HG03159 (cell line): ENCODE results near the gene CYLD.
A peak's percentile ranks its signal among the peaks of the same experiment; 100 is the strongest.

Source experiments
- ATAC-seq: cut with Tn5 transposase; IDR thresholded peaks from one replicate; pipeline ENCODE4 v1.9.1; 2021; ENCODE audit warnings: mild to moderate bottlenecking, moderate library complexity; ENCODE audit not compliant: unreplicated experiment

The CYLD gene

DNA sequence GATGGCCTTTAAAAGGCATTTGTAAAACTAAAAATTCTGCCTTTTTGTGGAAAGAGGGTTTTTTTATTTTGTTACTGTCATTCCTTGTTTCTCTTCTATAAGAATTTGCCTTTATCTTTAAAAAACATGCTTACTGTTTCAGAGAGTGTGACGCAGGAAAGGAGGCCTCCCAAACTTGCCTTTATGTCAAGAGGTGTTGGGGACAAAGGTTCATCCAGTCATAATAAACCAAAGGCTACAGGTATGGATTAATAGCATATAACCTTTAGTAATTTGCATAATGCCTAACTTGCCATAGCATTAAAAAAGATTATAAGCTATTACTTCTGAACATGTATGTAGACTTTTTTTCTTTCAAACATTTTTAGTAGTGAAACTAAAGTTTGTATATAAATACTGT lies 34.2 kb downstream of the CYLD start:
- ATAC-seq: no peak

DNA sequence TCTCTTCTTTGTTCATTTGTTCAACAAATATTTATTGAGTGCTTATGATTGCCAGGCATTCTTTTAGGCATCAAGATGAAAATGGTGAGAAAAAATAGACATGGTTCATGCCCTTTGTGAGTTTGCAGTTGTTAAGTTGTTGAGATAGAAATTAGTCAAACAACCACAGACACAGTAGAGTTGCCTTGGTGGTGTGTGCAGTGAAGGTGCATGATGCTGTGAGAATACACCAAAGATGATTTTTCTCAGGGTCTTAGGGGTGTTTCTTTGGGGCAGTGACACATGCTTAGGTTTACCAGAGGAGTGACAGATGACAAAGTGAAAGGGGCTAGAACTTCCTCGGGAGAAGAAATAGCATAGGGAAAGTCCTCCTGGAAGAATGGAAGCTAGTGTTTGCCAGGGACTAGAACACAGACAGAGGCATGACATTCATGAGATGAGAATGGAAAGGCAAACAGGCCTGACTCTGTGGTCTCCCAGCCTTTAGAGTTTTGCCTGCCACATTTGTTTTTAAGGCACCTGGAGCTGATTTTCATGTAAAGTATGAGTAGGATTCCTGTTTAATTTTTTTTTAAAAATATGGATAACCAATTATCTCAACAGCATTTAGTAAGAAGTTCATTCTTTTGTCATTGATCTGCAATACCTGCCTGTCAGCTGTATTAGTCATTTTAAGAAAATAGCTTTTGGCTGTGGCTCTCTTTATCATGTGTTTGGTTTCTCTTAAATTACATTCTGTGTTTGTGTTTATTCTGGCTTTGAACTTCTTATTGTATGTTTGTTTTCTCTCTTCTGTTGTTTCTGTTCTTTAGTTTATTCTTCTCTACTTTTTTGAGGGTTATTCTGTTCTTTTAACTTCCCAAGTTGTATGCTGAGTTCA lies 36.6 kb downstream of the CYLD start:
- ATAC-seq: no peak

DNA sequence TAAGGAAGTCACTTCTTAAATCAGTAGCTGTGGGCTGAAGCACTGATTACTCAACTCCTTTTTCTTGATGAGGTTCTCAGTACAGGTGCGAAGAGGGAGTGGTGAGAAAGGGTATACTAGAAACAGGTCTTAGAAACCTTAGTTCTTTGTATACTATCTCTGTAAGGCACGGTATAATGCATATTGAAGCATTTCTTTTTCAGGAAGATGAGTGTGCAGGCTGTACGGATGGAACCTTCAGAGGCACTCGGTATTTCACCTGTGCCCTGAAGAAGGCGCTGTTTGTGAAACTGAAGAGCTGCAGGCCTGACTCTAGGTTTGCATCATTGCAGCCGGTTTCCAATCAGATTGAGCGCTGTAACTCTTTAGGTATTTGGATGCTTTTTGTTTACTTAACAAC lies 39.2 kb downstream of the CYLD start:
- ATAC-seq: no peak

DNA sequence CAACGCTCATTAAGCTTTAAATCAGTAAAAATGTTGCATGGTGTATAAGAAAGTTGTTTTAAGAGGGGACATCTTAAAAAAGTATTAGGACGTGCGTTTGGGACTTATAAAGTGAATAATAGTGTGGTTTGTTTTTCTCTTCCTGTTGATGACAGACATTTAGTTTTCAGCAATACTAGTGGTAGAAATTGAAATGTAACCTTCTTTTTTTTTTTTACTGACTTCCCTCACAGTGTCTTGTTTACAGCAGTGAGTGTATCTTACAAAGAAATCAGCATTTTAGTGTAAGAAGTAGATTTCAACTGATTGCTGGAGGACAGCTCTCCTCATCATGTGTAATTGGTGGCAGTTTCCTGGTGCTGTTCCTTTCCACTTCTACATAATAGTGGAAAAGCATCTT lies 39.6 kb downstream of the CYLD start:
- no peak for ATAC-seq

DNA sequence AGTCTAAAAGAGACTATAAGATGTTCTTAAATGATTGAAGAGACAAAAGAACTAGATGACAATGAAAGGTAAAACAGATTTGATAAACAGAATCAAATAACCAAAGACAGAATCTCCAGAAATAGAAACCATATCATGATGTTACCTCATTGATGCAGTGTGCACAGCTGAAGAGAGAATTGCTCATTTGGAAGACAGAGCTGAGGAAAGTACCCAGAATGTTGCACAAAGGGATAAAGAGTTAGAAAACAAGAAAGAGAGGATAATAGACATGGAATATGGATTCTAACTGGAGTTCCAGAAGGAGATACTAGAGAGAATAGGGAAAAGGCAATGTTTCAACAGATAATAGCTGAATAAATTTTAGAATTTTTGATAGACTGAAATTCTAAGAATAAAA lies 47.9 kb downstream of the CYLD start:
- no peak for ATAC-seq

DNA sequence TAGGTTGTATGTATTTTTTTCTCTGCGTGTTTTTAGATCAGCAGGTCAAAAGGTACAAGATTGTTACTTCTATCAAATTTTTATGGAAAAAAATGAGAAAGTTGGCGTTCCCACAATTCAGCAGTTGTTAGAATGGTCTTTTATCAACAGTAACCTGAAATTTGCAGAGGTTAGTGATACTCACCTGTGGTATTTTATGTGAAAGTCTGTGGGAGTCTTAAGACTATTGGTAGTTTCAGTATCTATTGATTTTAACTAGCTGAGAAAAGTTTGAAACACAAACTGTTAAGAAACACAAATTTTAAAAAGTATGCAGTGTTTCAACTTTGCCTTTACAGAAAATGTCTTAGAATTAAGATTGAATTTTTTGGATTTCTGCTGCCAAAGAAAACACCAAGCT lies 49.6 kb downstream of the CYLD start:
- no peak for ATAC-seq

DNA sequence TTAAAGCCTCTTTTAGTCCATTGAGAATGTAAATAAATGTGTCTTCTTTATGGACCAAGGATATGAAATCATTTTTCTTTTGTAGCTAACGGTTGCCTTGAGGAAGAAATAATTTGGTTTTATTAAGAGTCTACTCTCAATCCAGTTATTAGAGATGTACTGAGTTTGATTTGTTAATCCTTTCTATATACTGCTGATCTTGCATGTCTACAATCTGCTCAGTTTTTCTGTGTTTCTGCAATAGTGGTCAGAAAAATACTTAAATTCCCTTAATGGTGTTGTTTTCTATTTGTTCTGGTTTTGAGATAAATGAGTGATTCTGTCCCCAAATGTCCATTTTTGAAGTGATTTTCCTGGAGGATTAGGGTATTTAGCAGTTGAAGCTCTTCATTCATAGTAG lies 54.9 kb downstream of the CYLD start:
- ATAC-seq: no peak

DNA sequence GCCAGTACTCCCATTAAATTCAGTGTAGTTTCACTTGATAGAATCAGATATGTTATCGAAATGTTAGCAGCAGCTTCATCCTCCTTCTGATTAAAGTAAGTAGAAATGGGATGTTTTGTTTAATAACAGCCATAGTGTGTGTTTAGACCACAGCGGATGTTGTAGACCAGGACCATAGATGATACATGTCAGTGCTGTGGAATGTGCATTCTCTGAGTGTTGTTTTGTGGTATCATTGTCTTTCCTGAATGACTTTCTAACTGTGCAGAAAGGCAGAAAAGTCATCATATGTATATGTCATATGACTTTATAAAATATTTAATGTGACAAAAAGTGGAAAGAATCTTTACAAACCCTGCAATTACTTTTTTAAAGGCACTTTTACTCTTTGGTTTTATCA lies 55.6 kb downstream of the CYLD start:
- no peak for ATAC-seq

DNA sequence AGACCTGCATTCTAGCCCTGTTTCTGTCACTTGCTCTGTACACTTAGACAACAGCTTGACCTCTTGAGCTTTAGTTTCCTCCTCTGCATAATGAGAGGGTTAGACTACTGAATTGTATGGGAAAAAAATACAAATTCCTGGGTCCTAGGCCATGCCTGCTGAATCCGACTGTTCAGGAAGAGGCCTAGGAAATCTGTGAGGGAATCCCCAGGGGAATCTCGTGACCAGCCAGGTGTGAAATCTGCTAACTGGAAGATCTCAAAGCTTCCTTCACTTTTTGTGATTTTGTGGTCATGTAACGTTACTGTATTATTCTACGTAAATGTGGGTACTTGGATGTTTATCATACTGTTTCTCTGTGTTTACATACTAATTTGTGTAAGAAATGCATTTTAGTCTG lies 58.2 kb downstream of the CYLD start:
- ATAC-seq: no peak

DNA sequence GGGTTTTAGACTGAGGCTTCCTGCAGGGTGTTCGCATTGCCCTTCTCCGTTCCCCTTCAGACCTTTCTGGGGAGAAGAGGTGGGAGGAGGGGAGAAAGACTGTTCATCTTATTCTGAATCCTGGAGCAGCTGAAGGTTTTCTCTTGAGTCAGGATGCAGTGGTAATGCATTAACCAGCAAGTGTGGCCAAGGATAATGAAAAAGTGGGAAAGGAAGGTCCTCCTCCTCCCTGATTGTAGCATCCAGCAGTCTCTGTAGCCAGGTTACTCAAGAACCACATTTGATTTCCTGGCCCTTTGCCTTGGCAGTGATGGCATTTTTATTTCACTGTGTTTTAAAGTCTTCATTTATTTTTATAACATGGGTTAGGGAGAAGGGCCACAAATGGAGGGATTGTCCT lies 59.1 kb downstream of the CYLD start:
- no peak for ATAC-seq

DNA sequence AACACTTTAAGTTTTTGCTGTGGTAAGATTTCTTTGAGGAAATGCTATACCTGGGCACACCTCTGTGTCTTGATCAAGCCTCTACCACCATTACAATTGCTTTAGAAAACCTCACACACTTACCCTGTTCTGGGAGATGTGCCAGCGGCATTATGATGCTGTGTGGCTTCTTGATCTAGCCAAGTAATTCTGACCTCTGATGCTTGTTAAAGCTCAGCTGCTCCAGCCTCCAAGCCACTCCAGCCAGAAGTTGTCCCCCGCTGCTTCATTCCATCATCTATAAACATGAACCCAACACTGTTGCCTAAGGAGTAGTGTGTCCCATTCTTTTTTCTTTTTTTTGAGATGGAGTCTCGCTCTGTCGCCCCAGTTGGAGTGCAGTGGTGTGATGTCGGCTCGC lies 60.1 kb downstream of the CYLD start:
- no peak for ATAC-seq

DNA sequence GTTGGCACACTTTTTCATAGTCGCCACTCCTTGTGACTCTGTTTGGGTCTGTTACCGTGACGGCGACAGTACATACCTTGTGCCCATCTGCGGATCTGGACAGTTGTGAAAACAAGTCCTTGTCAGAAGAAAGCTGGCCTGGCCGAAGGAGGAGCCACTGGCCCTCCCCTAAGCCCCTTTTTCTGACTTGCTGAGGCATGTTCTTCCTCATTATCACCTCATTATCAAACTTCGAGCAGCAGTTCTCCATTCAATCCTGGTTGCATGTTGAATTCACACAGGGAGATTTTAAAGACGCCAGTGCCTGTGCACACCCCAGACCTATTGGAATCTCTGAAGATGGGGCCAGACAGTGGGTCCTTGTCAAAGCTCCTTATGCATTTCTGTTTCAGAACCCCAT lies 61.1 kb downstream of the CYLD start:
- ATAC-seq: no peak

DNA sequence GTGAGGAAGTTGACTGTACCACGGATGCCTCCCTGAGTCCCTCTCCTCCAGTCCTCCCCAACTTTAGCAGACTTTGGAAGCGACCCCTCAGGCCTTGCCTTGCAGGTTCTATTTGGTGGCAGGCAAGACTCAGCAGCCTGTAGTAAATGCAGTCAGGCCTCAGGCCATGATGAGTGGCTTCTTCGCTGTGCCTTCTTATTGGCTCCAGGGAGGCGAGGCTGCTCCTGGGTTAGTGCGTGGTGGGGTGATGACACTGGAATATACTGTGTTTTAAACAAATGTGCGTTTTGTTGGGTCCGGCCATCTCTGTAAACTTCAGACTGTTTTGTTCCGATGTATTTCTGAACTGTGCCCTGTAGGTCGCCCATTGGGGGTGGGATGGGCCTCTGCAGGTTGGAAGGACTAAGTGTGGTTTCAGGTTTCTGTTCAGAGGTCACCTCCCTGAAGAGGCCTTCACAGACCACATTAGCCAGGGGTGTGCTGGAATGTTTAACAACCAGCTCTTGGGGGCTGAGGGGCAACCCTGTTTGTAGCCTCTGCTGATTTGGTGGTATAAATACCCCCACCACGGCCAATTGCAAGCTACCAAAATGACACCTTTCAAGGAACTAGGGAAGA lies 62.5 kb downstream of the CYLD start:
- no peak for ATAC-seq

DNA sequence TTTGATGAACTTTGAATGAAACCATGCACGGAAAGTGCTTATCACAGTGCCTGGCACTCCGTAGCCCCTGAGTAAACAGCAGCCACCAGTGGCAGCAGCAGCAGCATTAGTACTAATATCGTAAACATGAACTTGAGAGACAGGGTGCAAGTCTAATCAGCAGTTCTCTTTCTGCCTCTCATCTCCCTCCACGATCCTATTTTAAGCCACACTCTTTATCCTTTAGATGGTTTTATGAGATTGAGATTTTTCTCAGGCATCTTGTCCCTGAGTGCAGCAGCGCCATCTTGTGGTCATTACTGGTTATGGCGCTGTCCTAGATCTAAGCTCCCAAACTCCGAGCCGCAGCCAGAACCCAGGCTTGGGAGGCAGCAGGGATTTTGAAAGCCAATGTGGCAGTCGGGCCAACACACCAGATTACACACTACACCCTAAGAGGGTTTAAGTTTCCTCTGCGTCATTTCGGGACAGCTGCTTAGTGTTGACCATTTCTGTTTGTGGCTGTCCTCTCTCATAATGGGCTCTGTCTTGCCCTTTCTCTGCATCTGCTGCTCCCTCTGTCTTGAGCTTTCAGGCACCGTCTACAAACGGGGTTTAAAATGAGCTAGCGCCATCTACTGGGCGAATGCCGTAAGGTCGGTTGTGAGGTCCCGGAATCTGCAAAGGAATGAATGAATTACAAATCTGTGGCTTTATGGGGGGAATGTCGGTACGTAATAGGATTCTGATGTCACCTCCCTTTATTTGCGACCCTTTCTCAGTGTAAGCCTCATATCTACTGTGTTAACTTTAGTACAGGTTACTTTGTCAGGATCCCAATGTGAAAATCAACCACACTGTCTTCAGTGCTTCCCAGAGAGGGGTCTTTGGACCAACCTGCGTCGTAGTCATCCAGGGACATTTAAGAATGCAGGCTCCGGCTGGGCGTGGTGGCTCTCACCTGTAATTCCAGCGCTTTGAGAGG lies 64.5 kb downstream of the CYLD start:
- ATAC-seq: peak; percentile 83

DNA sequence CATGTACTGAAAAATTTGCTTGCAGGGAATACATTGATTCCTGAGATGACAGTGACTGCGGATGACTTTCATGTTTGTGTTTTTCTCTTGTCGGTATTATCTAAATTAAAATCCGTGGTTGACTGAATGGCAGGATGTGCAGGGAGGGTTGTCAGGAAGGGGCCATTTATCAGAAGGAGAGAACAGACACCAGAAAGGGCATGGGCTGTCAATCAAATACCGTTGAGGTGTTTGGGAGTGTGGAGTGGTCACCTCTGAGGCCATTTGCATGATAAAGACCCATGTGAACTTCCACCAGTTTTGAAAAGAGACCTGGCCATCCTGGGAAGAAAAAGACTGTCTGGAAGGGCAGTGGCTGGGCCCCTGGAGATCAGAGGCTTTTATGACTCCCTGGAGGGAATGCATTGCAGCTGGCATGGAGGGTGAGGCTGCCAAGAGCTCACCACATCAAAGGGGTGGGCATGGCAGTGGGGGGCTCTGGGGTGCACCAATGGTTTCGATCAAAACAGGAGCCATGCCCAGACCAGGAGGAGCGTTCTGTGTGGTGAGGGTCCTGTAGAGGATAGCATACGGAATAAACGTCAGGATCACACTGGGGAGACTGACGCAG lies 67.1 kb downstream of the CYLD start:
- no peak for ATAC-seq

DNA sequence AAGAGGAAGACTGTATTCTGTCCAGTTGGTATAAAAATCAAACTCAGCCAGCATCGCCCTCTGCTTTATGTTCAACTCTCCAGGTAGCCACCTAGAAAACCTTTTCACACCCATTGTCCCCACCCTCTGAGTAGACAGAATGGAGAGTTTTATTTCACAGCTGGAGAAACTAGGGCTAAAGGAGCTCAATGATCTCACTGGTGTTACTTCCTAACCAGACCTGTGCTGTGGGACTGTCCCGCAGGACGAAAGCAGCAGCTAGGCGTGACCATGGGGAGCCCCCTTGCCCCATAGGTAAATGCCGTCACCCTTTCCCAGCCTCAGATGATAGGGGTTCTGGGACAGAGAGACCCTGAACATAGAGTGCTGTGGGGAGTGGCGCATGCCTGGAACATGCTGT lies 67.7 kb downstream of the CYLD start:
- ATAC-seq: peak; percentile 34

DNA sequence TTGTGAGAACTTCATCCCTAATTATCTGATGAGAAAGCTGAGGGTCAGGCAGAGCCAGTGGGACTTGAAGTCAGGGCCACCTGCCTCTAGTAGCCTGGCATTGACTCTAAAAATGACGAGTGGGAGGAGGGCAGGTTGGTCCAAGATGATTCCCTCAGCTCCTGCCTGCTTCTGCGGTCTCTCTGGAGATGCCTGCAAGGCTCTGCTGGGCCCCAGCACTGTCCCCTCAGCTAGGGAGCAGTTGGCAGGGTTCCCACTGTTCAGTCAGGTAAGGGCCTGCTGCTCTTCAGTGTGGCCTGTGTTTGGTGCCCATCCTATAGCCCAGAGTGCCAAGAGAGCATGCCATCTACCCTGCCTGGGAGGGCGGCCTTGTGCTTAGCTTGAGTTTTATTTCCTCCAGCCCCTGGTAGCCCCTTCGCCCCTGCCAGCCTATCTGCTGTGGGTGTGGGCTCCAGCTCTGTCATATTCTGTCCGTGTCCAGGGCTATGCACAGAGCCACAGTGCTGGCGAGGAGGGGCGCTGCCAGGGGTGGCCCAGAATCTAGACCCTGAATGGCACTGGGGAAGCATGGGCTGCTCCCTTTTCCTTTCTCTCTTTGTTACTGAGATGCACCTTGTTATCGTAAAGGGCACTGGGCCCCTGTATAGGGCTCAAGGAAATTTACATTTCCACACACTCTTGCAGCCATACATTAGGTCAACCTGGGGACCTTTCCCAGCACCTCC lies 68.5 kb downstream of the CYLD start:
- ATAC-seq: no peak

DNA sequence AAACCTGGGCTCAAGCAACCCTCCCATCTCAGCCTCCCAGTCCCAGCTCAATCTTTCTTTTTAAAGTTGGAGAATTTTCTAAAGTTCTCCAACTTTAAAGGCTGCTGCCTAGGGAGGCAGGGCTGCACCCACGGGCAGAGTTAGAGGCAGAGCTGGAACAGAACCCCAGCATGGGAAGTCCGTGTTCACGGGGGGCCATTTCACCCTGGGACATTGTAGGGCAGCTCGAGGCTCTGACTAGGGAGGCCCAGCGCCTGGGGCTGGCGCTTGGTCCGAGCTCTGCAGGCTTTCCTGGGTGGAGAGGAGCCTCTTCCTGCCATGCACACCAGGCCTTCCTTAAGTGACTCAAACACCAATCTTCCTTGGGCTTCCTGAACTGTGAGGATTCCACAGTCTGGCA lies 70.2 kb downstream of the CYLD start:
- ATAC-seq: no peak

DNA sequence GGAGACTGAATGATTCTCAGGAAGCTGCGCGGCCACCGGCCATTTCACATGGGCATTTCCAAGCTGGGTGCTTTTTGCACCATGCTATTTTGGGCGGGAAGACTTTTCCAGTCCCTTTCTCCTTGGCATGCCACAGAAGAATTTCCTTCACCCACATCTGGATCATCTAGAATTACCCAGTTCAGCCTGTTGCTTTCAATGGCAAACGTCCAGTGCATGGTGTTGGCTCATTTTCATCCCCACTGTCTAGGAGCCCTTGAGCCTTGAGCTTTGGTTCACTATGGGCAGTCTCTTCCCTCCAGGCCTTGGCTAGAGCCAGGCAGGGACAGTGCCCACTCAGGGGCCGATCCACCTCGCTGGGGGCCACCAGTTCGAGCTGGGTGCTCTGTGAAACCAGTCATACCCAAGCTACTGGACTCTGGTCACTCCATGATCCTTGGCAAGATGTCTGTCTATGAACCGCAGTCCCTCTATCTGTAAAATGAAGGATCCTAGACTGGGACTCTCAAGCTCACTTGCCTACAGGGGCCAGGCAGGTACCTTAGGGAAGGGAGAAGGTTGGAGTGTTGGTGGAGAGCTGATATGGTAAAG lies 71.1 kb downstream of the CYLD start:
- no peak for ATAC-seq

DNA sequence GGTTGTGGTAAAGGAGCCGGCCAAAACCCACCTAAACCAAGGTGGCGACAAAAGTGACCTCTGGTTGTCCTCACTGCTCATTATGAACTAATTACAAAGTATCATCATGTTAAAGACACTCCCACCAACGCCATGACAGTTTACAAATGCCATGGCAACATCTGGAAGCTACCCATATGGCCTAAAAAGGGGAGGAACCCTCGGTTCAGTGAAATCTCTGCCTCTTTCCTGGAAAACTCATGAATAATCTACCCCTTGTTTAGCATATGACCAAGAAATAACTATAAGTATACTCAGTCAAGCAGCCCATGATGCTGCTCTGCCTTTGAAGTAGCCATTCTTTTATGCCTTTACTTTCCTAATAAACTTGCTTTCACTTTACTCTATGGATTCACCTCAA lies 72.2 kb downstream of the CYLD start:
- no peak for ATAC-seq
